DMS153 (cell line): ENCODE data around the gene SART3.
"Not testable (repeated sequence)": the region's sequence is repeated elsewhere in the genome, so short reads cannot be mapped to it uniquely, and the experiment has no call there.

Experiments
- DNase-seq: peaks from one replicate; lab custom pipeline; 2025; lab: John Stamatoyannopoulos, UW

Gene SART3

DNA sequence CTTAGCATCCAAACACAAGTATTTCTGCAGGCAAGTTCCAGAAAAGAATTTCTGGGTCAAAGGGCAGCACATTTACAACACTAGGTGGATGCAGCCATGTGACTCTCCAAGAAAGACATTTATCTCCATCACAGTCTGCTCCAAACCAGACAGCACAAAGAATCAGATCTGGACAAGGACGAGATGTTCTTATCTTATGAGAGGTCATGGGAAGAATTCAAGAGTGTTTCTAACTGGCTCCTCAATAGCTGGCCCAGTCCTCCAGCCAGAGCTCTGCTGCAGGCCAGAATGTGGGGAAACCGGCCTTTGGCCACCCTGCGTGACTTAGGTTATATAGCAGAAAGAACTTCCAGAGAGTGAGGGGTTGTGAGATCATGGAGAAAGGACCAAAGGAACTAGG lies 19.6 kb upstream of the SART3 start:
- DNase-seq: no peak

DNA sequence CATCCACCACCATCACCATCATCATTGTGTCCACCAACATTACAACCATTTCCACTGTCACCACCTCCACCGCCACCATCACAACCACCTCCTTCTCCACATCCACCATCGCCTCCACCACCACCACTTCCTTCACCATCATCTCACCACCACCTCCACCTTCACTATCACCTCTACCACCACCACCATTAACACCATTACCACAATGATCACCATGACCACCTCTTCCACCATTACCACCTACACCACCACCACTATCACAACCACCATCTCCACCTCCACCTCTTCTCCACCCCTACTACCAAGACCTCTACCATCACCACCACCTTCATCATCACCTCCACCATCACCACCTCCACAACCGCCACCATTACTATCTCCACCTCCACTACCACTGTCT lies 17.8 kb upstream of the SART3 start:
- no peak for DNase-seq

DNA sequence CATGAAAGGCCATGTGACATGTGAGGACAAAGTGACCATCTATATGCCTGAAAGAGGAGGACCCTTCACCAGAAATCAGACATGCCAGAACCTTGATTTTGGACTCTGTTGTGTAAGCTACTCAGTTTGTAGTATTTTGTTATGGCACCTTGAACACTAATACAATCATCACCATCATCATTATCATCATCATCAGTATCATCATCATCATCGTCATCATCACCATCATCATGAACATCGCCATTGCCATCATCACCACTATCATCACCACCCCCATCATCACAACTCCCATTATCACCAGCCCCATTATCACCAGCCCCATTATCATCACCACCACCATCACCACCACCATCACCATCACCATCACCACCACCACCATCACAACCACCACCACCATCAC lies 17.3 kb upstream of the SART3 start:
- DNase-seq: no peak

DNA sequence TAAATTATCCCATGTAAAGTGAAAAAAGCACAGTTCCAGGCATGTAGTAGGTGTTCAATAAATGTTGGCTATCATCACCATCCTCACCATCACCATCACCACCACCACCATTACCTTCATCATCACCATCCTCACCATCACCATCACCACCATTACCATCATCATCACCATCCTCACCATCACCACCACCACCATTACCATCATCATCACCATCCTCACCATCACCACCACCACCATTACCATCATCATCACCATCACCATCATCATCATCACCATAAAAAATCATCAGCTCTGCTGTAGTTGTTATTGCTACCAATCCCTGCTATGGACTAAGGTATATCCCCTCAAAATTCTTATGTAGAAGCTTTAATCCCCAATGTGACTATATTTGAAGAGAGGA lies 16.5 kb upstream of the SART3 start:
- no peak for DNase-seq

DNA sequence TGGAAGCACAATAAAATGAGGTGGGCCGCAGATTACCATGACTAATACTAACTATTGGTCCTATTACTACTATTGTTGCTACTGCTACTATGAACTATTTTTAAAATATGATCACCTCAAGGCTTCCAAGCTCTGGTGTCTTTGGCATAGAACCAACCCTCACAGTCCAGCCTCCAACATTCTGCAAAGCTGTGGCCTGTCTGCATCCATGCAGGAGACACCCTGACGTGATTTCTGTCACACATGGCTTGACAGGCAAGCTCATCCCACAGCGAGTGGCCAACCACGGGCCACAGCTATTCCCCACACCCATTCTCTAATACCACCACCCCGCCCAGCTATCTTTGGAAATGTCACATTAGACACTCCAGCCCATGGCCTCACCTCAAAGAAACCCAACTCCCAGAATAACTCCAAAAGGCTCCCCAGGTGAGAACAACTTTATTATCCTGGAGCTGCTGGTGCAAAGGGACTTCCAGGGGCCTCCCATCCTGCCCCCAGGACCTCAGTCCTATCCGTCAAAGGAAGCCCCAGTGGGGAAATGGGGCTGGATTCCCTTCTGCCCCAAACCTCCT lies 15.8 kb upstream of the SART3 start:
- no peak for DNase-seq

DNA sequence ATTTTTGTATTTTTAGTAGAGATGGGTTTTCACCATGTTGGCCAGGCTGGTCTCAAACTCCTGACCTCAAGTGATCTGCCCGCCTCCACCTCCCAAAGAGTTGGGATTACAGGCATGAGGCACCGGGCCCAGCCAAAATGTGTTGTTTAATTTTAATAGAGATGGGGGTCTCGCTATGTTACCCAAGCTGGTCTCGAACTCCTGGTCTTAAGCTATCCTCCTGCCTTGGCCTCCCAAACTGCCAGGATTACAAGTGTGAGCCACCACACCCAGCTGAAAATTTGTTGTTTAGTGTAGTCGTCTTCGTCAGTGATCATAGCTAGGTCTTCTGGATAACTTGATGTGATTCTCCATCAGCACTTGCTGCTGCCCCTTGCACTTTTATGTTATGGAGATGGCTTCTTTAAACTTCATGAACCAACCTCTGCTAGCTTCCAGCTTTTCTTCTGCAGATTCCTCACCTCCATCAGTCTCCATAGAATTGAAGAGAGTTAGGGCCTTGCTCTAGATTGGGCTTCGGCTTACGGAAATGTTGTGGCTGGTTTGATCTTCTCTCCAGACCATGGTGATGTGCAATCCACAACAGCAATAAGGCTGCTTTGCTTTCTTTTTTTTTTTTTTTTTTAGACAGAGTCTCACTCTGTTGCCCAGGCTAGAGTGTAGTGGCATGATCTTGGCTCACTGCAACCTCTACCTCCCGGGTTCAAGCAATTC lies 14.4 kb upstream of the SART3 start:
- DNase-seq: no peak

DNA sequence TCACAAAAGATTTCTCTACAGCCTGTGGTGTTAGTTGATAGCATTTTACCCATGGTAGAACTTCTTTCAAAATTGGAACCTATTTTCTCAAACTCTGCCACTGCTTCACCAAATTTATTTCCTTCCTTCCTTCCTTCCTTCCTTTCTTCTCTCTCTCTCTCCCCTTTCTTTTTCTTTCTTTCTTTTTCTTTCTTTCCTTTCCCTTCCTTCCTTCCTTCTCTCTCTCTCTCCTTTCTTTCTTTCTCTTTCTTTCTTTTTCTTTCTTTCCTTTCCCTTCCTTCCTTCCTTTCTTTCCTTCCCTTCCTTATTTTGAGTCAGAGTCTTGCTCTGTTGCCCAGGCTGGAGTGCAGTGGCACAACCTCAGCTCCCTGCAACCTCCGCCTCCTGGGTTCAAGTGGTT lies 13.3 kb upstream of the SART3 start:
- DNase-seq: not testable (repeated sequence)

DNA sequence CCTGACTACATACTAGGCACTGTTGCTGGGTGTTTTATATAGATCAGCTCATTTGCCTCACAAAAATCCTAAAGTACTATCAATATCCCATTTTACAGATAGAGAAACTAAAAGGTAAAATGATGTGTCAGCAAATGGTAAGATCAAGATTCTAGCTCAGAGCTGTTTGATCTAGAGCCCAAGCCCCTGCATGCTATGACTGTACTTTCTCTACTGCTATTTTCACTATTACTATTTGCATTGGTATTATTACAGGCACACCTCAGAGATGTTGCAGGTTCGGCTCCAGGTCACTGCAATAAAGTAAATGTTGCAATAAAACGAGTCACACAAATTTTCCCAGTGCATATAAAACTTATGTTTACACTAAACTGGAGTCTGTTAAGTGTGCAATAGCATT lies 12.3 kb upstream of the SART3 start:
- no peak for DNase-seq

DNA sequence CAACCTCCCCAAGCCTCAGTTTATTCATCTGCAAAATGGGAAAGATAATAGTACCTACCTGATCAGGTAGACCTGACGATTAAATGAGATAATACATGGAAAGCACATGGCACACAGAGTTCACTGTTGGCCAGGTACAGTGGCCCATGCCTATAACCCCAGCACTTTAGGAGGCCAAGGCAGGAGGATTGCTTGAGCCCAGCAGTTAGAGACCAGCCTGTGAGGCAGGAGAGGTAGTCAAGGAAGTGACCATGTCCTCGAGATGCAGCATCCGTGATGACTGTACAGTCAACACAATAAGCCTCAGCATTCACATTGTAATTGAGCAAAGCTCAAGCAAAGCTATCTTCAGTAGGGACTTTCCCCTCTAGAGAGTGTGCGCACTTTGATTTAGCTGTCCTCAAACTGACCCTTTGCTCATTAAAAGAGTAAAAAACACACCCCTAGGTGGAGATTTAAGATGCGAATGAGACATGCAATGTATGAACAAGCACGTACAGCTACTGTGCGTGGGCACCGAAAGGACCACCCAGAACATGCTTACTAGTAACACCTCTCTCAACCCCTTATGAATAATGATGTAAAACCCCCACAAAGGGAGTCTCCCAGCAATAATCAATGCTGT lies 11.3 kb upstream of the SART3 start:
- DNase-seq: no peak

DNA sequence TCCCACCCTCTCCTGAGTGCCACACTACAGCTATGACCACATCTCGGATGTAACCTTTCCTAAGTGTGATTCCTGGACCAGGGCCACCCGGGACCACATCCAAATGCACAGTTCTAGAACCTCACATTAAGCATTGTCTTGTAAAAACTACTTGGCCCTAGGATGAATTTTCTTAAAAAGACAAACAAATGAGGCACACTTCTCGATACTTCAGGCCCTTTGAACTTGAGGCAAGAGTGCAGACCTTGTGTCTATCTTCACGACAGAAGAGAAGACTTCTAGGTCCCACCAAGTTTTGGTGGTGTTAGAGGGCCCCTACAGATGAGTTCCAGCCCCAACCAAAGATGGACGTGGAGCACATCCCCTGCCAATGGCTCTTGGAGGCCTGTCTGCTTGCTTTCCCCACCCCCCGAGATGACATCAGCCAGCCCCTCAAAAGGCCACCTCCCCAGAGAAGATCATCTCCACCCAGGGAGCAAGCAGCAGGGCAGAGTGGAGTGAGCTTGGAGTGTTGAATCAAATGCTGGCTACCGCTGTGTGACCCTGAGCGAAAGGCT lies 10.7 kb upstream of the SART3 start:
- no peak for DNase-seq

DNA sequence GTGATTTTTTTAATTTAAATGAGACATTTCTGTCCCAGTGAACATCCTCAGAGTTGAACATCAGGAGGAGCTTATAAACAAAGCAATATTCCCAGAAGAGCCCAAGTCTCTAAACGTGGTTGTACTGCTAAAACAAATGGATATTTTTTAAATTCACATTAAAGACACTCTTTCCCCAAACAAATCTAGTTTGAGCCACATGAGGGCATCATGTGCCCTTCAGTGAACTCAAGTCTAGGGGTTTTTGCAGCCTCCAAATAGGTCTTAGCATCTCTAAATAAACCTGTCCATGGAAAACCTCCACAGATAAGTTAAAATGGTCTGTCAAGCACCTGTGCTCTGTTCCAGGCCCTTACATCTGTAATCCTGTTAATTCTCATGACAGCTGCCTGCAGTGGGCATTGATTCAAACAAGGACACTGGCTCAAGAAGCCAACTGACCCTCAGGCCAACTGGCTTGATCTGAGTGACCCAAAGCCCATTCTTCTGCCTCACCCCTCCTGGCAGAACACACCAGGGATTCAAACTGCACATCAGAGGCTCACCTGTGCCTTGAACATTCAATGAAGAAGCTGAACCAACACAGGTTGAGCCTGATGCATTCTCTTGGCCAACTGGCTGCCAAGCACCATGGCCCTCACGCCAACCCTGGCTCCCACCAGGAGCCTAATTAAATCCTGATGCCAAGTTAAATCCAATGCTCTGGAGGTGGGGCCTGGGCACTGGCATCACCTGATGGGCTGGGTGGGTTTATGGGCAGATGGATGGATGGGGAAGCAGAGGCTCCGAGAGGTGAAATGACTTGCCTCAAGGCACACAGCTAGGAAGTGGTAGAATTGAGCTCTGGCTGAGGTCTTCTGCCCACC lies 10.0 kb upstream of the SART3 start:
- DNase-seq: no peak

DNA sequence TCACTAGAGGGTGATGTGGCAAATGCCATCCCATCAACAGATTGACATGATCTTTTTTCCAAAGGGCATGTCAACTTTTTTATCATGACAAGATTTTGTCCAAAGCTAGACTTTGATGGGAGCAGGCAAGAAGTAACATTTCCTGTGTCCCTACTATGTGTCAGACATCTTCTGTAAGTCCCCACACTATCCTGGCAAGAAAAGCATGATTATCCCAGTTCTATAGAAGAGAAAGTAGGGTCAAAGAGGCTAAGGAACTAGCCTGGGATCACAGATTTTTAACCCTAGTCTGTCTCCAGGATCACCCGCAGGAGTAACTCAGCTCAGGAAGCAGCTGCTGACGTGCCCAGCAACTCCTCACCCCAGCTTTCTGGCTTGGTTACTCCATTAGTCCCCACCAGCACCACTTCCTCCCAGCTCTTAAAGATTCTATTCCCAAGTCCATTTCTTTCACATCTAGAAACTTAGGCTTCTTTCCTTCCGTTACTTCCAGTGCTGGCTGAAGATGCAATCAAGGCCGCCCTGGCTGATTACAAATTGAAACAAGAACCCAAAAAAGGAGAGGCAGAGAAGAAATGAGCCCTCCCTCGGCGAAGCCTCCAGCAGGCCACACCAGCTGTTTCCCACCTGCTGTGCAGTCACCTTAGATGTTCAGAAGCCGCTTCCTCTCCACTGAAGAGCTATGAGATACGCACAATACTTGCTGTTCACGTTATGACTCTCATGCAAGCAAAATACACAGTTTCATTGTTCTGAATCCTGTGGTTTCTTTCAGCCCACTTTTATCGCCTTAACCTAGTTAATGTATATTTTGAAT lies 7.6 kb upstream of the SART3 start:
- peak; percentile 43 for DNase-seq

DNA sequence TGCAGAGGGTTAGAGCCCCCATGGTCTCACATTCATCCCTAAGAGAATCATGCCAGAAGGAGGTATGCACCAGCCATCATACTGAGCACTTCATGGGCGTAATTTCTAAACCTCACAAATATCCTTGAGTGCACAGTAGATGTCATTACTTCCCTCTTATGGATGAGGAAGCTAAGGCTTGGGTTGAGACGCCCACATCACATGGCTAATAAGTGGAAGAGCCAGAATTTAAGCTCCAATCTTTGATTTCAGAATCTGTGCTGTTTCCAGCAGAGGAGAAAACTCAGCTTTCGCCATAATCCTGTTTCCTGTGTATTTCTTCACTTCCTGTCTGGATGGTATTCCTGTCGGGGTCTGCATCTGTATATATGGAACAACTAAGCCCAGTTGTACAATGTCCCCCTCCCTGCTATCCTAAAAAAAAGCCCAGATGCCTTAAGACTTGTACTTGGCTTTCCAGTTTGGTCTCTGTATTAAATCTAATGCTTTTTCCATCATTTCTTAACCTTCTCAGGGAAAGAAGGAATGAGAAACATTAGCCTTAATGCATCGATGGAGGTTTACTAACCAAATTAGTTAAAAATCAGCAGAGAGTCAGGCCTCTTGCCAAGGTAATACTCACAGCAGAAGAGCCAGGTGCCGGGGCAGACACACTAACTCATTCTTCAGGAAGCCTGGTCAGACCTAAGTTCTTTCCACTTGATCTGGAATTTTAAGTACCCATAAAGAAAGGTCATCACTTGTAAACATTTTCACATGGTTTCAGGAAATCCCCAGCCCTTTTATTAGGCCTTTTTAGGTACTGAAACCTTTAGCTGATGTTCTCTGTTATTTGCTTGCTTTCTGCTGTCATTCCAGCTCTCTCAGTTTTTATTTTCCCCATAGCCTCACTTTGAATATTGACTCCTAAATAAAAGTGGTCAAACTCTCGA lies 6.7 kb upstream of the SART3 start:
- no peak for DNase-seq

DNA sequence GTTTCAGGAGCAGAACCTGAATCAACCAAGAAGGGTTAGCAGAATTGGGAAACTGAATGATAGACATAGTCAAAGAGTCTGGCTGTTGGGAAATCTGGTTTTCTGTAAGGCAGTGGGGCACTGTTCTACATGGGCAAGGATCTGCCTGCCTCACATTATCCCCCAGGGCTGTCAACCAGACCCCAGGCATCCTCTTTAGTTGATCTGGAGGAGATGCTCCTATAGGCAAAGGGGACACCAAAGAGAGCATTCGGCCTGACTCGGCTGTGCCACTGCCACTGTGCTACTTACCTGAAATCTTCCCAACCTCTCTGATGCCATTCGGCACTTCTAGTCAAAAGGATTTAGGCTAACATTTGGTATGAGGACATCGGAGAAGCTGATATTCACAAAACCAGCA lies 5.5 kb upstream of the SART3 start:
- no peak for DNase-seq

DNA sequence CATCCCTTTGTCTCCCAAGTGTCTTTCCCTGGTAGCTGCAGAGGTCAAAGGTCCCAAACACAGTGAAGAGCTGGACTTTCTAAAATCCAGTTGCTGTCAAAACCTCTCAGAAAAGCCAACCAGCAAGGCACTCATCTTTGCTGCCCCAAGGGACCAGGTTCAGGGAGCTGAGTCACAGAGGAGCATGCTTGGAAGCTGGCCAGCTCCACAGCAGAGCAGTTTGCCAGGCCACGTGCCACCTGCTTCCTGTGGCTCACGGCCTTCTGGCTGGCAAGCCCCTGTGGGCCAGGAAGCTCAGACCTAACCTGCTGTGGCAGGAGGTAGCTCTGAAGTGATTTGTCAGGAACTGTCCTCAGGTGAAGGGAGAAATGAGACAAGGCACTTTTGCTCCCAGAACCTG lies 5.0 kb upstream of the SART3 start:
- DNase-seq: peak; percentile 95

DNA sequence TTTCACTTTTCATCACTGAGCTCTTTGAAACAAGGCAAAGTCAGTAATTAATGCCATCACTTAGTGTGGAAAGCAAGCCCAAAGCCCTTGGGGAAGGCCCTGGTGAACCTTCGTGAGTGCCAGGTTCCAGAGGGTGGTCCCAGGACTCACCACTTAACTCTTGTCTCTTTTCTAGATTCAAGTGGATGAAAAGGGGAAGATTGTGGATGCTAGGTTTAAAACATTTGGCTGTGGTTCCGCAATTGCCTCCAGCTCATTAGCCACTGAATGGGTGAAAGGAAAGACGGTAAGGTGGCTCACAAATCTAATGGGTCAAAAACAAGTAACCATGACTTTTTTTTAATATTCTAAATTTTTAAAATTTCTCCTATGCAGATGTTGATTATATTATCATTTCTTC lies 4.2 kb upstream of the SART3 start:
- no peak for DNase-seq

DNA sequence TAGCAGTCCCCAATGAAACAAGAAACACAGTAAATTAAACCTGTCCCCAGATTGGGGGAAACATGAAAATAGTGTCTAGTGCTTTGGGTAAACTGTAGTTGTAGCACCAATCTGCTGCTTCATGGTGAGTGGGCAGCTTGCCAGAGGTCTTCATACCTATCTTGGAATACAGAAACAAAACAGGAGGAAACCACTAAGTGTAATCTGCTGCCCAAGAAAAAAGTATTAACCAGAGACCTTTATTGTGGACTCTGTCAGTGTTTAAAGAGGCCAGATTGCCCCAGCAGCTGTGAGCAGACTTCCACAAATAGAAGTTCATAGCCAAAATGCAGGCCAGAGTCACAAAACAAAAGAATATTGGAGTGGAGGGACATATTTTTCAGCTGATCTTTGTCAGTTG lies 3.8 kb upstream of the SART3 start:
- DNase-seq: no peak

DNA sequence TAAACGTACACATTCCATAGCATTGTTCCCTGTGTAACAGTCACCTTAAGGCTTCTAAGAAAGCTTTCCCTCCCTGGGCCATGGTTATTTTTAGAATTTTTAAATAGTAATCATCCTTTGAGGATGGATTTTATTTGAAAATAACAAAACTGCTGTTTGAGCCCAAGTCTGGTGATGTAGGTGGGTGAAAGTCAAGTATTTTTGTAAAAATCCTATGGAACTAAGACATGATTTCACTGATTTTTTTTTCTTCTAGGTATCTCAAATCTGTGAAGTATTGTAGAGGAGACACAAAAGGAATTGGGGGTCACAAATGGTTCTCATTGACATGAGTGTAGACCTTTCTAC lies 2.8 kb upstream of the SART3 start:
- DNase-seq: no peak

DNA sequence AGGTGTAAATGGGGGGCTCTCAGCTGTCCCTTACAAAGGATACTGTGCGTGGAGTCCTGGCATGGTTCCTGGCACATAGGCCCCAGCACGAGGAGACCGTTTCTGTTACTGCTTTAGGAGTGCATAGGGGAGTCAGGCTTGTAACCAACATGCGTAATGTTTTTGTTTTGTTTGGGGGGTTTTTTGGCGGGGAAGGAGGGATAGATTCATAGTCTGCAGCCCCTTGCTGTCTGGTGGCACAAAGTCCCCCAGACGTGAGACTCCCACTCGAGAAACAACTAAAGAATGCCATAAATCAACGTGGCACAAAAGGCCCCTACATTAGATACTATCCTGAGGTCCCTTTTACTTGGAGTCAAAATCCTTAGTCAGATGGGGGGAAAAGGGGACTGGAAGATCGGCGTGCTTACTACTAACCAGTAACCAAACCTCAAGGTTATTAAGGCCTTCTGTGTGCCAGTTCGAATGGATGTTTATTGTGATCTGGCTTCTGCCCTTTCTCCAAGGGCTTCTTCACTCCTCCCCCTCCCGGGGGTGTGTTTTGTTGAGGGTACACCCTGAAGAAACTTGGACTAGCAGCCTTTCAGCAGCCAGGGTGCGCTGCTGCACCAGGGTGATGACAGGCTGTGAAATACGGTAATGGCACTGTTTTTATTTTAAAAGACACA lies 2.3 kb upstream of the SART3 start:
- peak; percentile 66 for DNase-seq
